SK-N-SH (cell line): Measurements from ENCODE around the gene PDE4D.

Experiments
- CTCF ChIP-seq: fragments of 200-600 bp; sonication (generic); IDR thresholded peaks from 2 replicates; pipeline ENCODE4 v1.6.1; 2017; ENCODE audit warnings: antibody characterized with exemption, mild to moderate bottlenecking, moderate library complexity
- EP300 ChIP-seq, 2 experiments: IDR thresholded peaks; 2 replicates each; pipeline versions ENCODE4 v1.4.0 to v1.6.1; 2012; ENCODE audit warnings: borderline replicate concordance in 1 of 2, low read depth in 1 of 2, low read length in 1 of 2
- TF ChIP-seq, protein P1 (sequence below): IDR thresholded peaks from 2 replicates; pipeline ENCODE4 v1.4.0; 2012; ENCODE audit warnings: low read depth, borderline replicate concordance

- TF ChIP-seq CTCF (no peak), EP300 (IDR thresholded peaks at IDR 0.05; ENCODE audit: borderline replicate concordance in 1 of 2, low read depth in 1 of 2, low read length in 1 of 2) (no peak)
- TF ChIP-seq, protein P1, sequence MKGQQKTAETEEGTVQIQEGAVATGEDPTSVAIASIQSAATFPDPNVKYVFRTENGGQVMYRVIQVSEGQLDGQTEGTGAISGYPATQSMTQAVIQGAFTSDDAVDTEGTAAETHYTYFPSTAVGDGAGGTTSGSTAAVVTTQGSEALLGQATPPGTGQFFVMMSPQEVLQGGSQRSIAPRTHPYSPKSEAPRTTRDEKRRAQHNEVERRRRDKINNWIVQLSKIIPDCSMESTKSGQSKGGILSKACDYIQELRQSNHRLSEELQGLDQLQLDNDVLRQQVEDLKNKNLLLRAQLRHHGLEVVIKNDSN, result no peak
These were observed 713.0 kb downstream of the PDE4D start for GRCh38 chr5:59180515-59180914.
